H9 (cell line): ENCODE results near the gene OPHN1. TPM values are rescaled to one million over a fixed set of nuclear protein-coding genes. Genes with fewer than 3 reads are reported as not detected.
"Not testable (repeated sequence)": the region's sequence is repeated elsewhere in the genome, so short reads cannot be mapped to it uniquely, and the experiment has no call there.

Experiments
- DNase-seq: peaks from one replicate; pipeline ENCODE4 v3.0.0-alpha.2; 2017
- H2AFZ ChIP-seq: one replicate; pipeline ENCODE4 v1.6.1; 2013; ENCODE audit warnings: mild to moderate bottlenecking, low read length, control low read depth, moderate library complexity
- H2AK5ac ChIP-seq: 2 replicates; pipeline ENCODE4 v1.6.1; 2013; ENCODE audit warnings: low read length, control low read depth, mixed read lengths; ENCODE audit not compliant: insufficient read length
- H2BK120ac ChIP-seq: one replicate; pipeline ENCODE4 v1.6.1; 2013; ENCODE audit warnings: low read depth, mild to moderate bottlenecking, low read length, control low read depth, inconsistent platforms; ENCODE audit not compliant: poor library complexity, severe bottlenecking
- H2BK12ac ChIP-seq: 2 replicates; pipeline ENCODE4 v1.6.1; 2013; ENCODE audit warnings: low read length, control low read depth, mixed read lengths, low read depth; ENCODE audit not compliant: insufficient read length
- H2BK15ac ChIP-seq: 2 replicates; pipeline ENCODE4 v1.6.1; 2013; ENCODE audit warnings: low read depth, low read length, control low read depth
- H2BK20ac ChIP-seq: one replicate; pipeline ENCODE4 v1.6.1; 2013; ENCODE audit warnings: low read depth, mild to moderate bottlenecking, low read length, control low read depth, inconsistent platforms; ENCODE audit not compliant: poor library complexity, severe bottlenecking
- H2BK5ac ChIP-seq: 2 replicates; pipeline ENCODE4 v1.6.1; 2013; ENCODE audit warnings: low read length, control low read depth, mixed read lengths; ENCODE audit not compliant: insufficient read length
- H3K14ac ChIP-seq: 2 replicates; pipeline ENCODE4 v1.6.1; 2013; ENCODE audit warnings: low read length, control low read depth; ENCODE audit not compliant: insufficient read depth
- H3K18ac ChIP-seq: 2 replicates; pipeline ENCODE4 v1.6.1; 2013; ENCODE audit warnings: low read depth, mild to moderate bottlenecking, mixed read lengths, low read length, control low read depth; ENCODE audit not compliant: insufficient read length
- H3K23ac ChIP-seq: 2 replicates; pipeline ENCODE4 v1.6.1; 2013; ENCODE audit warnings: low read length, control low read depth, mixed read lengths, low read depth; ENCODE audit not compliant: insufficient read length
- H3K23me2 ChIP-seq: 2 replicates; pipeline ENCODE4 v1.6.1; 2013; ENCODE audit warnings: low read depth, mild to moderate bottlenecking, mixed read lengths, low read length, control low read depth; ENCODE audit not compliant: insufficient read length, poor library complexity, severe bottlenecking
- H3K27ac ChIP-seq: 2 replicates; pipeline ENCODE4 v1.5.1; 2013; ENCODE audit warnings: low read length, control low read depth, mixed read lengths, low read depth; ENCODE audit not compliant: insufficient read length
- H3K27me3 ChIP-seq: 2 replicates; pipeline ENCODE4 v1.6.1; 2013; ENCODE audit warnings: low read length, control low read depth, inconsistent platforms; ENCODE audit not compliant: insufficient read depth
- H3K4ac ChIP-seq: 2 replicates; pipeline ENCODE4 v1.6.1; 2013; ENCODE audit warnings: low read depth, mild to moderate bottlenecking, control low read depth, inconsistent platforms, low read length, moderate library complexity
- H3K4me1 ChIP-seq: 2 replicates; pipeline ENCODE4 v1.6.1; 2013; ENCODE audit warnings: low read length, control low read depth, inconsistent platforms; ENCODE audit not compliant: insufficient read depth
- H3K4me2 ChIP-seq: 2 replicates; pipeline ENCODE4 v1.6.1; 2013; ENCODE audit warnings: low read length, control low read depth, mixed read lengths; ENCODE audit not compliant: insufficient read length, insufficient read depth
- H3K56ac ChIP-seq: 2 replicates; pipeline ENCODE4 v1.6.1; 2013; ENCODE audit warnings: low read depth, mild to moderate bottlenecking, mixed read lengths, low read length, control low read depth; ENCODE audit not compliant: insufficient read length
- H3K79me1 ChIP-seq: 2 replicates; pipeline ENCODE4 v1.6.1; 2013; ENCODE audit warnings: low read depth, mild to moderate bottlenecking, moderate library complexity, low read length, control low read depth, inconsistent platforms; ENCODE audit not compliant: insufficient read depth, poor library complexity, severe bottlenecking
- H3K79me2 ChIP-seq: 2 replicates; pipeline ENCODE4 v1.6.1; 2013; ENCODE audit warnings: low read length, control low read depth, inconsistent platforms; ENCODE audit not compliant: insufficient read depth
- H3K9ac ChIP-seq: 2 replicates; pipeline ENCODE4 v1.6.1; 2013; ENCODE audit warnings: low read length, control low read depth, mixed read lengths; ENCODE audit not compliant: insufficient read length; ENCODE audit errors: extremely low read depth
- H3K9me3 ChIP-seq: one replicate; pipeline ENCODE4 v1.6.1; 2013; ENCODE audit warnings: low read depth, low read length, inconsistent platforms; ENCODE audit not compliant: control insufficient read depth
- H3T11ph ChIP-seq: one replicate; pipeline ENCODE4 v1.6.1; 2013; ENCODE audit warnings: mild to moderate bottlenecking, low read length, control low read depth, inconsistent platforms
- H4K20me1 ChIP-seq: one replicate; pipeline ENCODE4 v1.6.1; 2013; ENCODE audit not compliant: control insufficient read depth, insufficient read length, insufficient read depth
- H4K5ac ChIP-seq: 2 replicates; pipeline ENCODE4 v1.6.1; 2013; ENCODE audit warnings: low read depth, mild to moderate bottlenecking, mixed read lengths, low read length, control low read depth; ENCODE audit not compliant: insufficient read length
- H4K8ac ChIP-seq: replicated peaks from 2 replicates; pipeline ENCODE4 v1.6.1; 2013; ENCODE audit warnings: low read length, control low read depth, mixed read lengths, low read depth; ENCODE audit not compliant: insufficient read length
- H4K91ac ChIP-seq: 2 replicates; pipeline ENCODE4 v1.6.1; 2013; ENCODE audit warnings: low read depth, mild to moderate bottlenecking, moderate library complexity, mixed read lengths, low read length, control low read depth; ENCODE audit not compliant: insufficient read length
- H3K27ac Mint-ChIP-seq, 3 experiments: 2 replicates in 2 of 3; 3 replicates in 1 of 3; pipeline ENCODE4 v1.8.0; 2020 to 2021; ENCODE audit warnings: mixed read lengths in 3 of 3, mild to moderate bottlenecking in 1 of 3, moderate library complexity in 1 of 3
- H3K27me3 Mint-ChIP-seq: 2 replicates; pipeline ENCODE4 v1.8.0; 2021; ENCODE audit warnings: low read depth, mild to moderate bottlenecking, moderate library complexity, mixed read lengths
- H3K36me3 Mint-ChIP-seq, 3 experiments: 2 replicates in 2 of 3; 3 replicates in 1 of 3; pipeline ENCODE4 v1.8.0; 2020 to 2021; ENCODE audit warnings: low read depth in 3 of 3, mixed read lengths in 3 of 3; ENCODE audit not compliant: insufficient read depth in 1 of 3
- H3K4me1 Mint-ChIP-seq, 2 experiments: 2 replicates each; pipeline ENCODE4 v1.8.0; 2020; ENCODE audit warnings: mixed read lengths in 2 of 2
- H3K4me3 Mint-ChIP-seq, 2 experiments: 2 replicates in 1 of 2; 3 replicates in 1 of 2; pipeline ENCODE4 v1.8.0; 2020 to 2021; ENCODE audit warnings: mild to moderate bottlenecking in 2 of 2, mixed read lengths in 2 of 2, moderate library complexity in 1 of 2
- H3K9me3 Mint-ChIP-seq, 2 experiments: 2 replicates in 1 of 2; 3 replicates in 1 of 2; pipeline ENCODE4 v1.8.0; 2020; ENCODE audit warnings: mild to moderate bottlenecking in 2 of 2, mixed read lengths in 2 of 2, moderate library complexity in 1 of 2
- CTCF ChIP-seq: fragments of 200-600 bp; sonication (generic); conservative IDR thresholded peaks from 3 replicates; pipeline ENCODE4 v1.8.0; 2021; ENCODE audit warnings: antibody characterized with exemption, mild to moderate bottlenecking
- WGBS: extraction: QIAGEN DNeasy Blood & Tissue Kit; methylation state at CpG from one replicate; pipeline ENCODE4 v1.1.7; 2013; ENCODE audit warnings: missing lambda C conversion rate, low lambda C conversion rate, mixed read lengths; ENCODE audit not compliant: insufficient read length; ENCODE audit errors: extremely low coverage; 5-methylcytosine and 5-hydroxymethylcytosine counted together
- total RNA-seq: library from RNA; stranded (reverse); gene quantifications from 2 replicates; pipeline ENCODE4 v1.2.1, GENCODE V29; 2021

OPHN1 gene
- total RNA-seq, 1 experiment from 2014 or later = 1.5 TPM

GRCh38 chrX:68396953-68397352 is 36.3 kb downstream of the OPHN1 start:
- Mint-ChIP-seq H3K9me3 (peaks cover 61 to 73% of the 10 kb centered on the region in 2 experiments), H3K36me3 (peaks cover 0 to 7% (median 6%) of the 10 kb centered on the region in 3 experiments; a peak in 5 of 7 replicates), H3K27ac (peak overlapping the region in 2 of 3 experiments; percentile 73 to 76; a peak in 2 of 7 replicates), H3K4me1 (peaks cover 0 to 6% of the 10 kb centered on the region in 2 experiments; a peak in 1 of 4 replicates), H3K4me3 (no peak overlapping the region), H3K27me3 (no peaks in the 10 kb centered on the region; the same call in 1 of the 2 replicates)
- H3K4ac ChIP-seq = no peak overlapping the region
- H4K5ac ChIP-seq = no peak overlapping the region
- no peak overlapping the region for H3K9ac ChIP-seq
- H4K91ac ChIP-seq = no peak overlapping the region
- no peaks in the 10 kb centered on the region for H4K20me1 ChIP-seq
- no peaks in the 10 kb centered on the region for H3K4me1 ChIP-seq
- H3K27me3 ChIP-seq = no peaks in the 10 kb centered on the region
- no peak overlapping the region for H3K23ac ChIP-seq
- H3K9me3 ChIP-seq = peaks cover 23% of the 10 kb centered on the region
- no peak overlapping the region for H2BK15ac ChIP-seq
- no peak overlapping the region for H2BK12ac ChIP-seq
- no peak overlapping the region for H2AK5ac ChIP-seq
- no peak overlapping the region for H3K4me2 ChIP-seq
- H2BK120ac ChIP-seq = no peak overlapping the region
- no peak overlapping the region for H3K27ac ChIP-seq
- no CpG with 5 or more reads among the region's 2 CpGs for WGBS
- no peak overlapping the region for H2BK5ac ChIP-seq
- no peaks in the 10 kb centered on the region for H3K79me1 ChIP-seq
- TF ChIP-seq CTCF = no peak
- H3K23me2 ChIP-seq = no peaks in the 10 kb centered on the region
- no peak overlapping the region for H3K56ac ChIP-seq
- H3K18ac ChIP-seq = no peak overlapping the region
- H2AFZ ChIP-seq = no peak overlapping the region
- H3T11ph ChIP-seq = no peak overlapping the region
- no peak overlapping the region for H4K8ac ChIP-seq
- no peak for DNase-seq
- H2BK20ac ChIP-seq = no peak overlapping the region
- no peaks in the 10 kb centered on the region for H3K79me2 ChIP-seq
- no peak overlapping the region; the same call in 1 of the 2 replicates for H3K14ac ChIP-seq

GRCh38 chrX:68389419-68389960 is 43.8 kb downstream of the OPHN1 start:
- H3K27ac ChIP-seq, H3K79me2 ChIP-seq, H3K27me3 ChIP-seq, H2AK5ac ChIP-seq, H2BK5ac ChIP-seq, DNase-seq, H3K23me2 ChIP-seq, H3K36me3 Mint-ChIP-seq, H4K8ac ChIP-seq, H4K91ac ChIP-seq, H4K20me1 ChIP-seq, H3K79me1 ChIP-seq, H3K27me3 Mint-ChIP-seq, H2BK12ac ChIP-seq, H3K23ac ChIP-seq, H3K56ac ChIP-seq, H3K18ac ChIP-seq, H2BK20ac ChIP-seq, H3K4me1 ChIP-seq, H3K9ac ChIP-seq, H3K27ac Mint-ChIP-seq, H2BK15ac ChIP-seq, H3K14ac ChIP-seq, H2AFZ ChIP-seq, H4K5ac ChIP-seq, H3K4ac ChIP-seq, H3T11ph ChIP-seq, H2BK120ac ChIP-seq, H3K4me1 Mint-ChIP-seq, H3K4me2 ChIP-seq, H3K4me3 Mint-ChIP-seq: not testable (repeated sequence)
- H3K9me3 Mint-ChIP-seq = peaks cover 52 to 58% of the 10 kb centered on the region in 2 experiments
- WGBS = no CpG with 5 or more reads among the region's 3 CpGs
- peaks cover 10% of the 10 kb centered on the region for H3K9me3 ChIP-seq
